ENCODE data around the gene UBL5. TPM values are rescaled to one million over a fixed set of nuclear protein-coding genes. Genes with fewer than 3 reads are reported as not detected.
A peak's percentile ranks its signal among the peaks of the same experiment; 100 is the strongest.

Gene UBL5
- total RNA-seq, 1 donor from 2014 or later, result 547 TPM

GRCh38 chr19:9875031-9875627 is 47.4 kb downstream of the UBL5 start:
- Histone ChIP-seq H3K9me3 (ENCODE audit: insufficient read depth, low read depth, low read length) (no peaks in the 10 kb centered on the region), H3K9ac (ENCODE audit: low read length) (no peak overlapping the region), H3K4me3 (ENCODE audit: insufficient read depth, low read depth, low read length) (no peak overlapping the region), H3K27ac (ENCODE audit: low read depth, low read length) (no peak overlapping the region), H4K20me1 (ENCODE audit: insufficient read depth, low read length) (no peaks in the 10 kb centered on the region), H3K4me1 (ENCODE audit: insufficient read depth, low read length) (no peaks in the 10 kb centered on the region), H3K79me2 (ENCODE audit: insufficient read depth, low read length) (no peaks in the 10 kb centered on the region), H3K27me3 (ENCODE audit: insufficient read depth, low read length) (no peaks in the 10 kb centered on the region), H2AFZ (ENCODE audit: low read depth, low read length) (no peak overlapping the region), H3K36me3 (ENCODE audit: insufficient read depth, low read length) (no peaks in the 10 kb centered on the region), H3K4me2 (ENCODE audit: low read length) (no peak overlapping the region)
- FAIRE-seq (no peak), DNase-seq (ENCODE audit: low read depth) (no peak)
- Mint-ChIP-seq H3K9me3 (ENCODE audit: unreplicated experiment) (no peaks in the 10 kb centered on the region), H3K27me3 (ENCODE audit: low read depth, unreplicated experiment) (no peaks in the 10 kb centered on the region), H3K36me3 (ENCODE audit: low read depth, unreplicated experiment) (peaks cover 14% of the 10 kb centered on the region), H3K4me3 (ENCODE audit: unreplicated experiment) (no peak overlapping the region), H3K4me1 (ENCODE audit: low read depth, unreplicated experiment) (peaks cover 6% of the 10 kb centered on the region), H3K27ac (ENCODE audit: unreplicated experiment) (no peak overlapping the region)
- no peak for TF ChIP-seq EZH2 (IDR thresholded peaks at IDR 0.05; ENCODE audit: insufficient read depth, low read length)
- TF ChIP-seq, protein P1, sequence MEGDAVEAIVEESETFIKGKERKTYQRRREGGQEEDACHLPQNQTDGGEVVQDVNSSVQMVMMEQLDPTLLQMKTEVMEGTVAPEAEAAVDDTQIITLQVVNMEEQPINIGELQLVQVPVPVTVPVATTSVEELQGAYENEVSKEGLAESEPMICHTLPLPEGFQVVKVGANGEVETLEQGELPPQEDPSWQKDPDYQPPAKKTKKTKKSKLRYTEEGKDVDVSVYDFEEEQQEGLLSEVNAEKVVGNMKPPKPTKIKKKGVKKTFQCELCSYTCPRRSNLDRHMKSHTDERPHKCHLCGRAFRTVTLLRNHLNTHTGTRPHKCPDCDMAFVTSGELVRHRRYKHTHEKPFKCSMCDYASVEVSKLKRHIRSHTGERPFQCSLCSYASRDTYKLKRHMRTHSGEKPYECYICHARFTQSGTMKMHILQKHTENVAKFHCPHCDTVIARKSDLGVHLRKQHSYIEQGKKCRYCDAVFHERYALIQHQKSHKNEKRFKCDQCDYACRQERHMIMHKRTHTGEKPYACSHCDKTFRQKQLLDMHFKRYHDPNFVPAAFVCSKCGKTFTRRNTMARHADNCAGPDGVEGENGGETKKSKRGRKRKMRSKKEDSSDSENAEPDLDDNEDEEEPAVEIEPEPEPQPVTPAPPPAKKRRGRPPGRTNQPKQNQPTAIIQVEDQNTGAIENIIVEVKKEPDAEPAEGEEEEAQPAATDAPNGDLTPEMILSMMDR (IDR thresholded peaks at IDR 0.05; ENCODE audit: insufficient read depth, low read depth, low read length), result no peak

- no peak for DNase-seq (ENCODE audit: low read depth)
- no peak overlapping the region for H3K9ac ChIP-seq (ENCODE audit: low read length)
- no peak overlapping the region for H3K4me3 Mint-ChIP-seq (ENCODE audit: unreplicated experiment)
- no peak for FAIRE-seq
- TF ChIP-seq EZH2 (IDR thresholded peaks at IDR 0.05; ENCODE audit: insufficient read depth, low read length), result no peak
- TF ChIP-seq, protein P1 (IDR thresholded peaks at IDR 0.05; ENCODE audit: insufficient read depth, low read depth, low read length), result no peak
- H3K36me3 ChIP-seq (ENCODE audit: insufficient read depth, low read length), result no peaks in the 10 kb centered on the region
- no peaks in the 10 kb centered on the region for H3K9me3 ChIP-seq (ENCODE audit: insufficient read depth, low read depth, low read length)
- no peak overlapping the region for H3K4me2 ChIP-seq (ENCODE audit: low read length)
- H3K4me1 Mint-ChIP-seq (ENCODE audit: low read depth, unreplicated experiment), result peaks cover 6% of the 10 kb centered on the region
- no peak overlapping the region for H2AFZ ChIP-seq (ENCODE audit: low read depth, low read length)
- no peak overlapping the region for H3K27ac Mint-ChIP-seq (ENCODE audit: unreplicated experiment)
- no peaks in the 10 kb centered on the region for H3K4me1 ChIP-seq (ENCODE audit: insufficient read depth, low read length)
- peaks cover 13% of the 10 kb centered on the region for H3K36me3 Mint-ChIP-seq (ENCODE audit: low read depth, unreplicated experiment)
- no peaks in the 10 kb centered on the region for H3K27me3 Mint-ChIP-seq (ENCODE audit: low read depth, unreplicated experiment)
- H3K4me3 ChIP-seq (ENCODE audit: insufficient read depth, low read depth, low read length), result no peak overlapping the region
- H3K79me2 ChIP-seq (ENCODE audit: insufficient read depth, low read length), result no peaks in the 10 kb centered on the region
- H4K20me1 ChIP-seq (ENCODE audit: insufficient read depth, low read length), result no peaks in the 10 kb centered on the region
- no peaks in the 10 kb centered on the region for H3K27me3 ChIP-seq (ENCODE audit: insufficient read depth, low read length)
- H3K27ac ChIP-seq (ENCODE audit: low read depth, low read length), result no peak overlapping the region
- no peaks in the 10 kb centered on the region for H3K9me3 Mint-ChIP-seq (ENCODE audit: unreplicated experiment)
Measured at GRCh38 chr19:9875796-9876195, 48.1 kb downstream of the UBL5 start.

DNA sequence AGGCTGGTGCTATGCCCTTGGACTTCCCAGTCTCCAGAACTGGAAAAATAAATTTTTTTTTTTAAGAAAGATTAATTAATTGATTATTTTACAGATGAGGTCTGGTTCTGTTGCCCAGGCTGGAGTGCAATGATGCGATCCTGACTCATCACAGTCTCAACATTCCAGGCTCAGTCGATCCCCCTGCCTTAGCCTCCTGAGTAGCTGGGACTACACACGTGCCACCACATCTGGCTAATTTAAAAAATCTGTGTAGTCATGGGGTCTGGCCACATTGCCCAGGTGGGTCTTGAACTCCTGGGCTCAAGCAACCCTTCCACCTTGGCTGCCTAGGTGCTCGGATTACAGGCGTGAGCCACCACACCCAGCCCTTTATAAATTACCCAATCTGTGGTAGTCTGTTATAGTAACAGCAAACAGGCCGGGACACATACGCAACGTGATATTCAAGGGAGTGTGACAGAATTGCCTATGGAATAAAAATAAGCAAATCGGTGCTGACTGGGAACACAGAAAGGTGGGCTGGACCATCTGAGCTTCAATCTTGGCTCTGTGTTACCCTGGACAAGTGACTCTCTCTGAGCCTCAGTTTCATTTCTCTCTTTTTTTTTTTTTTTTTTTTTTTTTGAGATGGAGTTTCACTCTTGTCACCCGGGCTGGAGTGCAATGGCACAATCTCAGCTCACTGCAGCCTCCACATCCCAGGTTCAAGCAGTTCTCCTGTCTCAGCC is 50.2 kb downstream of the UBL5 start:
- Mint-ChIP-seq H3K27me3 (ENCODE audit: low read depth, unreplicated experiment) (no peaks in the 10 kb centered on the region), H3K4me3 (ENCODE audit: unreplicated experiment) (peak overlapping the region; percentile 54), H3K4me1 (ENCODE audit: low read depth, unreplicated experiment) (peaks cover 6% of the 10 kb centered on the region), H3K36me3 (ENCODE audit: low read depth, unreplicated experiment) (peaks cover 8% of the 10 kb centered on the region), H3K27ac (ENCODE audit: unreplicated experiment) (peak overlapping the region; percentile 85), H3K9me3 (ENCODE audit: unreplicated experiment) (no peaks in the 10 kb centered on the region)
- no peak overlapping the region for H2AFZ ChIP-seq (ENCODE audit: low read depth, low read length)
- H4K20me1 ChIP-seq (ENCODE audit: insufficient read depth, low read length), result no peaks in the 10 kb centered on the region
- no peaks in the 10 kb centered on the region for H3K4me1 ChIP-seq (ENCODE audit: insufficient read depth, low read length)
- no peak overlapping the region for H3K27ac ChIP-seq (ENCODE audit: low read depth, low read length)
- H3K27me3 ChIP-seq (ENCODE audit: insufficient read depth, low read length), result no peaks in the 10 kb centered on the region
- no peak overlapping the region for H3K9ac ChIP-seq (ENCODE audit: low read length)
- no peaks in the 10 kb centered on the region for H3K79me2 ChIP-seq (ENCODE audit: insufficient read depth, low read length)
- H3K36me3 ChIP-seq (ENCODE audit: insufficient read depth, low read length), result no peaks in the 10 kb centered on the region
- no peak overlapping the region for H3K4me3 ChIP-seq (ENCODE audit: insufficient read depth, low read depth, low read length)
- H3K9me3 ChIP-seq (ENCODE audit: insufficient read depth, low read depth, low read length), result no peaks in the 10 kb centered on the region
- DNase-seq (ENCODE audit: low read depth) (peak; percentile 43), FAIRE-seq (no peak)
- H3K4me2 ChIP-seq (ENCODE audit: low read length), result peak overlapping the region; percentile 19
- TF ChIP-seq, protein P1 (IDR thresholded peaks at IDR 0.05; ENCODE audit: insufficient read depth, low read depth, low read length), result no peak
- no peak for TF ChIP-seq EZH2 (IDR thresholded peaks at IDR 0.05; ENCODE audit: insufficient read depth, low read length)

Data from astrocyte (in vitro differentiated cells and primary cell).